Measurements from ENCODE around the gene OR11H7. TPM values are rescaled to one million over a fixed set of nuclear protein-coding genes. Genes with fewer than 3 reads are reported as not detected.

Gene OR11H7
- total RNA-seq, 1 experiment from 2014 or later: not detected

- POLR2A ChIA-PET (ENCODE audit: low non-redundant PET): no interaction called here
- no peaks in the 10 kb centered on the region for H3K9me3 ChIP-seq (ENCODE audit: low read depth, low read length, poor library complexity, severe bottlenecking)
- H3K27ac ChIP-seq (ENCODE audit: low read depth, low read length, poor library complexity, severe bottlenecking): no peak overlapping the region
- no peaks in the 10 kb centered on the region for H3K27me3 ChIP-seq (replicated peaks; ENCODE audit: insufficient read depth, low read depth, low read length, poor library complexity)
- DNase-seq (ENCODE audit: low spot score): no peak
- no peaks in the 10 kb centered on the region for H3K4me1 ChIP-seq (ENCODE audit: insufficient read depth, low read length, poor library complexity, severe bottlenecking)
- BruUV-seq (replicated peaks): no TSS peak
- CTCF ChIA-PET: no interaction called here
- TF ChIP-seq, protein P1, sequence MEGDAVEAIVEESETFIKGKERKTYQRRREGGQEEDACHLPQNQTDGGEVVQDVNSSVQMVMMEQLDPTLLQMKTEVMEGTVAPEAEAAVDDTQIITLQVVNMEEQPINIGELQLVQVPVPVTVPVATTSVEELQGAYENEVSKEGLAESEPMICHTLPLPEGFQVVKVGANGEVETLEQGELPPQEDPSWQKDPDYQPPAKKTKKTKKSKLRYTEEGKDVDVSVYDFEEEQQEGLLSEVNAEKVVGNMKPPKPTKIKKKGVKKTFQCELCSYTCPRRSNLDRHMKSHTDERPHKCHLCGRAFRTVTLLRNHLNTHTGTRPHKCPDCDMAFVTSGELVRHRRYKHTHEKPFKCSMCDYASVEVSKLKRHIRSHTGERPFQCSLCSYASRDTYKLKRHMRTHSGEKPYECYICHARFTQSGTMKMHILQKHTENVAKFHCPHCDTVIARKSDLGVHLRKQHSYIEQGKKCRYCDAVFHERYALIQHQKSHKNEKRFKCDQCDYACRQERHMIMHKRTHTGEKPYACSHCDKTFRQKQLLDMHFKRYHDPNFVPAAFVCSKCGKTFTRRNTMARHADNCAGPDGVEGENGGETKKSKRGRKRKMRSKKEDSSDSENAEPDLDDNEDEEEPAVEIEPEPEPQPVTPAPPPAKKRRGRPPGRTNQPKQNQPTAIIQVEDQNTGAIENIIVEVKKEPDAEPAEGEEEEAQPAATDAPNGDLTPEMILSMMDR (conservative IDR thresholded peaks at IDR 0.05; ENCODE audit: low read depth, low read length): no peak
- TF ChIP-seq EZH2 (IDR thresholded peaks at IDR 0.05; ENCODE audit: borderline replicate concordance, low read depth, low read length, poor library complexity, severe bottlenecking): no peak
- no peak overlapping the region for H3K4me3 ChIP-seq (ENCODE audit: low read depth, low read length, poor library complexity, severe bottlenecking)
- intact Hi-C loops (cut with micrococcal nuclease; ENCODE audit: unreplicated experiment): no loop called here
- H3K36me3 ChIP-seq (ENCODE audit: insufficient read depth, low read length, poor library complexity, severe bottlenecking): no peaks in the 10 kb centered on the region
Measured at GRCh38 chr14:20180486-20180885, 48.3 kb upstream of the OR11H7 start.

DNA sequence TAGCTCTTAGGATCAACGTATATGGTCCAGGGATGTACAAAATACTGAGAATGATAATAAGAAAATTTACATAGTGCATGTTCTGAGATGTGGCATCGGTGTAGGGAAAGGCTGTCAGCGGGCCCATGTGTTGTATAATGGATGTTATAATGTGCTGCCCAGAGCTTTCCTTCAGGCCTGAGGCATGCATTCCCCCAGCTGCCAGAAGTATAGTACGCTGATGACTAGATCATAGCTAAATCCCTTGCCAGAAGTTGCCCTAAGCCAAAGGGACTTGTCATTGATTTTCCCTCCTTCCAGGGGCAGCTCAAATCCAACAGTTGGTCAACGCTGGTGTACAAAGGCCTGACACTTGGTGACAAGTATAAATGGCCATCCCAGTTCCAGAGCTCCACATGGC, 44.6 kb upstream of the OR11H7 start:
- Histone ChIP-seq H3K27me3 (replicated peaks; ENCODE audit: insufficient read depth, low read depth, low read length, poor library complexity) (no peaks in the 10 kb centered on the region), H3K4me1 (ENCODE audit: insufficient read depth, low read length, poor library complexity, severe bottlenecking) (no peaks in the 10 kb centered on the region), H3K36me3 (ENCODE audit: insufficient read depth, low read length, poor library complexity, severe bottlenecking) (no peaks in the 10 kb centered on the region), H3K27ac (ENCODE audit: low read depth, low read length, poor library complexity, severe bottlenecking) (no peak overlapping the region), H3K4me3 (ENCODE audit: low read depth, low read length, poor library complexity, severe bottlenecking) (no peak overlapping the region), H3K9me3 (ENCODE audit: low read depth, low read length, poor library complexity, severe bottlenecking) (no peaks in the 10 kb centered on the region)
- CTCF ChIA-PET: no interaction called here
- TF ChIP-seq, protein P1 (conservative IDR thresholded peaks at IDR 0.05; ENCODE audit: low read depth, low read length): no peak
- no peak for TF ChIP-seq EZH2 (IDR thresholded peaks at IDR 0.05; ENCODE audit: borderline replicate concordance, low read depth, low read length, poor library complexity, severe bottlenecking)
- POLR2A ChIA-PET (ENCODE audit: low non-redundant PET): no interaction called here
- intact Hi-C loops (cut with micrococcal nuclease; ENCODE audit: unreplicated experiment): no loop called here
- BruUV-seq (replicated peaks): no TSS peak
- no peak for DNase-seq (ENCODE audit: low spot score)

DNA sequence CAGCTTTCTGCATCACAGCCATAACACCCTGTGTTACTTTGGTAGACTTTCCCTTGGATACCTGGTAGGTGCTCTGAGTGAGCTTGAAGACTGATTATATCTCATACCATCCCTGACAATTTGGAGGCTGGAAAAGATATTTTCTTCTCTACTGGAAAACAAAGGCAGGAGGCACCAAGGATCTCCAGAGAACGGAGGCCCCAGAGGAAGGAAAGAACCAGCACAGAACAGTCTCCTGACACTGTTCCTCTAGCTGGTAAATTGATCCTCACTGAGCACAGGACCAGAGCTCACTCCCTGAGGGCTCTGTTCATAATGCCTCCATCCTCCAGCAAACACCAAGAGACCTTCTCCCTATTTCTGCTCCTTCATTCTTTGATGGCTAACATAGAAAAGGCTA, 38.2 kb upstream of the OR11H7 start, which contains the start of gene OR11G2:
Gene OR11G2, plus strand, starts transcription at position 301 of the 400 bp plus-strand sequence. CDS start 6,542 bp downstream, outside the sequence.
- no TSS peak for BruUV-seq (replicated peaks)
- CTCF ChIA-PET: no interaction called here
- no peaks in the 10 kb centered on the region for H3K9me3 ChIP-seq (ENCODE audit: low read depth, low read length, poor library complexity, severe bottlenecking)
- no peaks in the 10 kb centered on the region for H3K4me1 ChIP-seq (ENCODE audit: insufficient read depth, low read length, poor library complexity, severe bottlenecking)
- intact Hi-C loops (cut with micrococcal nuclease; ENCODE audit: unreplicated experiment): no loop called here
- DNase-seq (ENCODE audit: low spot score): no peak
- H3K27me3 ChIP-seq (replicated peaks; ENCODE audit: insufficient read depth, low read depth, low read length, poor library complexity): peaks cover 13% of the 10 kb centered on the region
- POLR2A ChIA-PET (ENCODE audit: low non-redundant PET): no interaction called here
- H3K36me3 ChIP-seq (ENCODE audit: insufficient read depth, low read length, poor library complexity, severe bottlenecking): no peaks in the 10 kb centered on the region
- TF ChIP-seq, protein P1 (conservative IDR thresholded peaks at IDR 0.05; ENCODE audit: low read depth, low read length): no peak
- TF ChIP-seq EZH2 (IDR thresholded peaks at IDR 0.05; ENCODE audit: borderline replicate concordance, low read depth, low read length, poor library complexity, severe bottlenecking): no peak
- no peak within 1 kb of the TSS for H3K27ac ChIP-seq (ENCODE audit: low read depth, low read length, poor library complexity, severe bottlenecking)
- no peak within 1 kb of the TSS for H3K4me3 ChIP-seq (ENCODE audit: low read depth, low read length, poor library complexity, severe bottlenecking)

Measured in A673 (cell line).